ENCODE results near the gene FZD10. TPM values are rescaled to one million over a fixed set of nuclear protein-coding genes. Genes with fewer than 3 reads are reported as not detected.

Gene FZD10
- total and polyA plus RNA-seq, 2 of the 8 experiments (the other 6 are each of a cell fraction or from before 2014, with no cell fraction given): 0.11 to 0.60 TPM

- Histone ChIP-seq H2BK15ac (ENCODE audit: low read length) (no peak overlapping the region), H3K18ac (ENCODE audit: extremely low read depth, low read length) (no peak overlapping the region), H2BK5ac (ENCODE audit: low read depth, low read length) (no peak overlapping the region), H2AFZ (ENCODE audit: low read length) (no peak overlapping the region), H2BK120ac (replicated peaks; ENCODE audit: low read depth, low read length) (no peak overlapping the region), H4K8ac (ENCODE audit: extremely low read depth, insufficient read depth, low read length) (no peak overlapping the region), H3K14ac (ENCODE audit: insufficient read length) (no peak overlapping the region), H3K56ac (replicated peaks; ENCODE audit: insufficient read length, low read depth, low read length) (no peak overlapping the region), H2AK5ac (ENCODE audit: low read depth, low read length) (no peak overlapping the region), H4K91ac (replicated peaks; ENCODE audit: insufficient read length, low read length) (no peak overlapping the region), H3K23me2 (ENCODE audit: low read depth, low read length) (peaks cover 6% of the 10 kb centered on the region; the same call in 1 of the 2 replicates), H2BK12ac (ENCODE audit: low read depth, low read length) (no peak overlapping the region), H3K9me3 (ENCODE audit: insufficient read depth in 2 of 2, low read depth in 1 of 2, low read length in 1 of 2) (no peaks in the 10 kb centered on the region; a peak in 1 of 4 replicates), H3K27me3 (replicated peaks in 1 of 4; ENCODE audit: control insufficient read depth in 3 of 4, extremely low read depth in 1 of 4, insufficient read depth in 3 of 4, low read length in 3 of 4) (no peaks in the 10 kb centered on the region; a peak in 3 of 7 replicates), H3K36me3 (ENCODE audit: control insufficient read depth in 2 of 4, insufficient read depth in 4 of 4, low read length in 3 of 4) (no peaks in the 10 kb centered on the region), H3K4me1 (replicated peaks in 1 of 4; ENCODE audit: control insufficient read depth in 3 of 4, insufficient read depth in 4 of 4, low read length in 3 of 4) (no peaks in the 10 kb centered on the region), H4K20me1 (replicated peaks in 1 of 2; ENCODE audit: control insufficient read depth in 1 of 2, insufficient read depth in 2 of 2, low read length in 2 of 2) (peaks cover 0 to 6% of the 10 kb centered on the region in 2 experiments), H3K27ac (ENCODE audit: low read depth, low read length) (no peak overlapping the region), H3K23ac (ENCODE audit: insufficient read length) (no peak overlapping the region), H3K9ac (replicated peaks in 1 of 4; ENCODE audit: extremely low read depth in 1 of 4, low read depth in 3 of 4, low read length in 3 of 4) (no peak overlapping the region), H3K79me1 (ENCODE audit: low read depth, low read length) (no peaks in the 10 kb centered on the region), H3K4me3 (ENCODE audit: extremely low read depth in 1 of 4, insufficient read depth in 2 of 4, low read depth in 3 of 4, low read length in 4 of 4) (no peak overlapping the region), H3K79me2 (ENCODE audit: control insufficient read depth in 1 of 2, insufficient read depth in 2 of 2, low read length in 2 of 2) (no peaks in the 10 kb centered on the region), H2BK20ac (ENCODE audit: low read length) (no peak overlapping the region), H3K4me2 (ENCODE audit: insufficient read depth in 1 of 2, low read depth in 2 of 2, low read length in 2 of 2) (no peak overlapping the region), H4K5ac (ENCODE audit: insufficient read length, low read depth, low read length) (no peak overlapping the region), H3K4ac (replicated peaks; ENCODE audit: insufficient read length, low read depth, low read length) (no peak overlapping the region)
- POLR2A ChIA-PET (ENCODE audit: partially characterized antibody): no interaction called here
- no peak for TF ChIP-seq SP4 (IDR thresholded peaks at IDR 0.05; ENCODE audit: low read length)
- no peak for TF ChIP-seq E2F6 (IDR thresholded peaks at IDR 0.05)
- TF ChIP-seq EP300 (IDR thresholded peaks at IDR 0.05; ENCODE audit: borderline replicate concordance in 1 of 2, low read depth in 2 of 2, low read length in 2 of 2): no peak
- no peak for TF ChIP-seq ZNF274 (IDR thresholded peaks at IDR 0.05; ENCODE audit: borderline replicate concordance, extremely low read depth, low read length)
- DNase-seq (ENCODE audit: low read depth in 1 of 2, low spot score in 2 of 2) (no peak), FAIRE-seq (no peak)
- WGBS, 2 experiments (ENCODE audit: extremely low coverage in 1 of 2, insufficient coverage in 1 of 2, insufficient read length in 1 of 2, insufficient replicate concordance in 2 of 2, low coverage in 1 of 2, low lambda C conversion rate in 2 of 2, missing lambda C conversion rate in 1 of 2): 92% methylated on average over 18 of the region's 18 CpGs; no CpG with 5 or more reads in 1 of the 2 experiments
- CTCF ChIA-PET (ENCODE audit: partially characterized antibody): interaction anchor here (0.6 to 1.9 kb wide), 6 partner anchors 16 to 339 kb away, joined by 3 to 6 read pairs (median 4); no protein-coding TSS in a partner anchor
Observed at GRCh38 chr12:130199581-130200390, 37.5 kb downstream of the FZD10 start.
